T47D (cell line): ENCODE measurements around the gene LMBR1.
"Not testable (repeated sequence)": the region's sequence is repeated elsewhere in the genome, so short reads cannot be mapped to it uniquely, and the experiment has no call there.

Experiments
- DNase-seq, 2 experiments: peaks; one replicate each; pipeline versions ENCODE4 v3.0.0 to v3.0.0-alpha.2; 2011 to 2012; ENCODE audit warnings: low read depth in 1 of 2, low spot score in 1 of 2
- JUND ChIP-seq: IDR thresholded peaks from 2 replicates; pipeline ENCODE4 v1.6.1; 2012; ENCODE audit warnings: low read depth
- in situ Hi-C: cut with HindIII; loops from 2 replicates; pipeline ENCODE4 v1.10.0; 2016; ENCODE audit warnings: low sequenced_read_pairs, low pct_unique_long_range_greater_than_20kb

LMBR1 gene

GRCh38 chr7:156746891-156747290 is 146.1 kb downstream of the LMBR1 start:
- TF ChIP-seq JUND = no peak
- in situ Hi-C loops = no loop called here
- no peak for DNase-seq

- DNase-seq = no peak
- TF ChIP-seq JUND = no peak
- in situ Hi-C loops = no loop called here
These were observed 153.4 kb downstream of the LMBR1 start for GRCh38 chr7:156739596-156739995.

- in situ Hi-C loops = no loop called here
- no peak for TF ChIP-seq JUND
- no peak for DNase-seq
These were observed 157.1 kb downstream of the LMBR1 start for GRCh38 chr7:156735851-156736250.

- TF ChIP-seq JUND = no peak
- no peak for DNase-seq
- in situ Hi-C loops = no loop called here
These were observed 159.3 kb downstream of the LMBR1 start for GRCh38 chr7:156733638-156734037.

- in situ Hi-C loops = no loop called here
- TF ChIP-seq JUND = no peak
- DNase-seq = no peak
These were observed 160.8 kb downstream of the LMBR1 start for GRCh38 chr7:156732091-156732625.

- no peak for TF ChIP-seq JUND
- no peak for DNase-seq
- in situ Hi-C loops = no loop called here
These were observed 161.3 kb downstream of the LMBR1 start for GRCh38 chr7:156731651-156732050.

- no peak for DNase-seq
- in situ Hi-C loops = no loop called here
These were observed 167.0 kb downstream of the LMBR1 start for GRCh38 chr7:156725936-156726335.

GRCh38 chr7:156725073-156725472 is 167.9 kb downstream of the LMBR1 start:
- TF ChIP-seq JUND = no peak
- in situ Hi-C loops = no loop called here
- DNase-seq = no peak

More at GRCh38 chr7:156725936-156726335, 167.0 kb downstream of the LMBR1 start:
- TF ChIP-seq JUND = no peak

- DNase-seq = no peak
- in situ Hi-C loops = no loop called here
- TF ChIP-seq JUND = no peak
These were observed 170.7 kb downstream of the LMBR1 start for GRCh38 chr7:156722043-156722826.

GRCh38 chr7:156703773-156704482 is 189.1 kb downstream of the LMBR1 start:
- DNase-seq = no peak
- TF ChIP-seq JUND = no peak
- in situ Hi-C loops = no loop called here

GRCh38 chr7:156703209-156703608 is 189.8 kb downstream of the LMBR1 start:
- in situ Hi-C loops = no loop called here
- no peak for DNase-seq
- TF ChIP-seq JUND = no peak

GRCh38 chr7:156702399-156702798 is 190.6 kb downstream of the LMBR1 start:
- in situ Hi-C loops = no loop called here
- no peak for DNase-seq
- TF ChIP-seq JUND = no peak

- DNase-seq, in situ Hi-C loops: not testable (repeated sequence)
These were observed 191.2 kb downstream of the LMBR1 start for GRCh38 chr7:156701787-156702186.

- DNase-seq, in situ Hi-C loops: not testable (repeated sequence)
These were observed 194.5 kb downstream of the LMBR1 start for GRCh38 chr7:156698512-156698911.

- DNase-seq, in situ Hi-C loops: not testable (repeated sequence)
These were observed 195.7 kb downstream of the LMBR1 start for GRCh38 chr7:156697283-156697682.
